22Rv1 (cell line): ENCODE results near the gene CCNA2.

Source experiments
- ZFX ChIP-seq: fragments of 450-650 bp; IDR thresholded peaks from 2 replicates; pipeline ENCODE4 v1.6.1; 2017; ENCODE audit warnings: antibody characterized with exemption, borderline replicate concordance
- TF ChIP-seq, protein P1 (sequence below): fragments of 450-650 bp; IDR thresholded peaks from 2 replicates; pipeline ENCODE4 v1.5.1; 2017; ENCODE audit warnings: mild to moderate bottlenecking

DNA sequence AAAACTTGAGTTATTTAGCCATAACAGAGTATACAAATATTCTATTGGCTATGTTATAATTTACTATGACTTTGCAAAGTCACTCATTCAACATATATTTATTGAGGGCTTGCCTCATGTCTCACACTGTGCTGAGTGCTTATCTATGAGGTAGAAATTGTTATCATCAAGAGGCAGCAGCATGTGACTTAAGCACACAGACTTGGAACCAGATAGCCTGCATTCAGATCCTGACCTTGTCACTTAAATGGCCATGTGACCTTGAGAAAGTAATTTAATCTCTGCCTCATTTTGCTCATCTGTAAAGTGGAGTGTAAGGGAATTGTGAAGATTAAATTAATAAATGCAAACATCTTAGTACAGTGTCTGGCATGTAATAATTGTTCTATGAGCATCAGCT lies 32.7 kb downstream of the CCNA2 start:
- no peak for TF ChIP-seq ZFX
- TF ChIP-seq, protein P1, sequence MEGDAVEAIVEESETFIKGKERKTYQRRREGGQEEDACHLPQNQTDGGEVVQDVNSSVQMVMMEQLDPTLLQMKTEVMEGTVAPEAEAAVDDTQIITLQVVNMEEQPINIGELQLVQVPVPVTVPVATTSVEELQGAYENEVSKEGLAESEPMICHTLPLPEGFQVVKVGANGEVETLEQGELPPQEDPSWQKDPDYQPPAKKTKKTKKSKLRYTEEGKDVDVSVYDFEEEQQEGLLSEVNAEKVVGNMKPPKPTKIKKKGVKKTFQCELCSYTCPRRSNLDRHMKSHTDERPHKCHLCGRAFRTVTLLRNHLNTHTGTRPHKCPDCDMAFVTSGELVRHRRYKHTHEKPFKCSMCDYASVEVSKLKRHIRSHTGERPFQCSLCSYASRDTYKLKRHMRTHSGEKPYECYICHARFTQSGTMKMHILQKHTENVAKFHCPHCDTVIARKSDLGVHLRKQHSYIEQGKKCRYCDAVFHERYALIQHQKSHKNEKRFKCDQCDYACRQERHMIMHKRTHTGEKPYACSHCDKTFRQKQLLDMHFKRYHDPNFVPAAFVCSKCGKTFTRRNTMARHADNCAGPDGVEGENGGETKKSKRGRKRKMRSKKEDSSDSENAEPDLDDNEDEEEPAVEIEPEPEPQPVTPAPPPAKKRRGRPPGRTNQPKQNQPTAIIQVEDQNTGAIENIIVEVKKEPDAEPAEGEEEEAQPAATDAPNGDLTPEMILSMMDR = no peak
